WTC11 (cell line): ENCODE data around the gene PPP1R10. TPM values are rescaled to one million over a fixed set of nuclear protein-coding genes. Genes with fewer than 3 reads are reported as not detected.

ENCODE experiments used
- ATAC-seq: fragments of 200-7000 bp; cut with Tn5 transposase; 2 replicates; pipeline ENCODE4 v1.10.0; 2021; ENCODE audit warnings: mild to moderate bottlenecking, moderate library complexity
- CTCF ChIA-PET: fragments of 300-600 bp; sonication (Branson Sonifier 250); formaldehyde crosslinking; loops from one replicate; lab custom pipeline; 2021; ENCODE audit warnings: antibody characterized with exemption; lab: Charles Lee
- POLR2A ChIA-PET: fragments of 350-600 bp; sonication (Branson Sonifier 250); formaldehyde crosslinking; loops from one replicate; lab custom pipeline; 2021; ENCODE audit warnings: antibody characterized with exemption; lab: Charles Lee
- DNase-seq: peaks from one replicate; pipeline ENCODE4 v3.0.0; 2021; ENCODE audit warnings: low spot score
- H3K27ac Mint-ChIP-seq: 2 replicates; pipeline ENCODE4 v1.8.0; 2021; ENCODE audit warnings: mixed read lengths
- H3K27me3 Mint-ChIP-seq: 2 replicates; pipeline ENCODE4 v1.8.0; 2021; ENCODE audit warnings: low read depth, mild to moderate bottlenecking, moderate library complexity, mixed read lengths
- H3K36me3 Mint-ChIP-seq: 2 replicates; pipeline ENCODE4 v1.8.0; 2021; ENCODE audit warnings: mixed read lengths
- H3K4me1 Mint-ChIP-seq: 2 replicates; pipeline ENCODE4 v1.8.0; 2022; ENCODE audit warnings: mixed read lengths
- H3K4me3 Mint-ChIP-seq: 2 replicates; pipeline ENCODE4 v1.8.0; 2021; ENCODE audit warnings: mild to moderate bottlenecking, moderate library complexity, mixed read lengths
- H3K9me3 Mint-ChIP-seq: 2 replicates; pipeline ENCODE4 v1.8.0; 2021; ENCODE audit warnings: mixed read lengths
- CREM ChIP-seq: sonication (generic); formaldehyde crosslinking; IDR thresholded peaks from 2 replicates; pipeline ENCODE4 v1.8.1; 2022; ENCODE audit warnings: mild to moderate bottlenecking, missing genetic modification reagents, moderate library complexity
- EMX1 ChIP-seq: fragments of 250-450 bp; sonication (Bioruptor Pico); IDR thresholded peaks from 2 replicates; pipeline ENCODE4 v1.8.0; 2021; ENCODE audit warnings: mild to moderate bottlenecking
- MXD4 ChIP-seq: fragments of 250-450 bp; sonication (Bioruptor Pico); IDR thresholded peaks from 2 replicates; pipeline ENCODE4 v1.8.0; 2021; ENCODE audit warnings: mild to moderate bottlenecking, moderate library complexity, borderline replicate concordance
- NFYB ChIP-seq: sonication (generic); formaldehyde crosslinking; conservative IDR thresholded peaks from 2 replicates; pipeline ENCODE4 v1.8.0; 2022; ENCODE audit warnings: low read depth, missing genetic modification reagents
- NR1H2 ChIP-seq: sonication (generic); formaldehyde crosslinking; IDR thresholded peaks from 2 replicates; pipeline ENCODE4 v1.9.0; 2021; ENCODE audit warnings: mild to moderate bottlenecking, moderate library complexity, missing genetic modification reagents
- TEAD4 ChIP-seq: sonication (generic); formaldehyde crosslinking; IDR thresholded peaks from 2 replicates; pipeline ENCODE4 v1.8.0; 2022; ENCODE audit warnings: mild to moderate bottlenecking, missing genetic modification reagents
- ZNF263 ChIP-seq: sonication (generic); formaldehyde crosslinking; IDR thresholded peaks from 2 replicates; pipeline ENCODE4 v1.8.1; 2022; ENCODE audit warnings: low read depth, mild to moderate bottlenecking, moderate library complexity, missing genetic modification reagents
- ZNF396 ChIP-seq: fragments of 250-450 bp; sonication (Bioruptor Pico); IDR thresholded peaks from 2 replicates; pipeline ENCODE4 v1.8.0; 2021; ENCODE audit warnings: mild to moderate bottlenecking, moderate library complexity, borderline replicate concordance
- total RNA-seq: library from RNA; stranded (reverse); gene quantifications from 3 replicates; pipeline ENCODE4 v1.2.3, GENCODE V29; 2021
- TF ChIP-seq, protein P1 (sequence below): fragments of 250-450 bp; sonication (Bioruptor Pico); conservative IDR thresholded peaks from 2 replicates; pipeline ENCODE4 v1.9.0; 2021; ENCODE audit warnings: mild to moderate bottlenecking
- TF ChIP-seq, protein P2 (sequence below): sonication (generic); formaldehyde crosslinking; IDR thresholded peaks from 2 replicates; pipeline ENCODE4 v1.8.0; 2022; ENCODE audit warnings: mild to moderate bottlenecking, missing genetic modification reagents
- TF ChIP-seq, protein P3 (sequence below): sonication (generic); formaldehyde crosslinking; IDR thresholded peaks from 2 replicates; pipeline ENCODE4 v1.8.0; 2023; ENCODE audit warnings: missing genetic modification reagents
- TF ChIP-seq, protein P4 (sequence below): sonication (generic); formaldehyde crosslinking; IDR thresholded peaks from 2 replicates; pipeline ENCODE4 v1.8.1; 2023; ENCODE audit warnings: mild to moderate bottlenecking, moderate library complexity, missing genetic modification reagents
- TF ChIP-seq, protein P5 (sequence below): sonication (generic); formaldehyde crosslinking; IDR thresholded peaks from 2 replicates; pipeline ENCODE4 v1.8.1; 2022; ENCODE audit warnings: low read depth, missing genetic modification reagents, borderline replicate concordance

PPP1R10 gene
- total RNA-seq, 1 experiment from 2014 or later = 83.1 TPM

DNA sequence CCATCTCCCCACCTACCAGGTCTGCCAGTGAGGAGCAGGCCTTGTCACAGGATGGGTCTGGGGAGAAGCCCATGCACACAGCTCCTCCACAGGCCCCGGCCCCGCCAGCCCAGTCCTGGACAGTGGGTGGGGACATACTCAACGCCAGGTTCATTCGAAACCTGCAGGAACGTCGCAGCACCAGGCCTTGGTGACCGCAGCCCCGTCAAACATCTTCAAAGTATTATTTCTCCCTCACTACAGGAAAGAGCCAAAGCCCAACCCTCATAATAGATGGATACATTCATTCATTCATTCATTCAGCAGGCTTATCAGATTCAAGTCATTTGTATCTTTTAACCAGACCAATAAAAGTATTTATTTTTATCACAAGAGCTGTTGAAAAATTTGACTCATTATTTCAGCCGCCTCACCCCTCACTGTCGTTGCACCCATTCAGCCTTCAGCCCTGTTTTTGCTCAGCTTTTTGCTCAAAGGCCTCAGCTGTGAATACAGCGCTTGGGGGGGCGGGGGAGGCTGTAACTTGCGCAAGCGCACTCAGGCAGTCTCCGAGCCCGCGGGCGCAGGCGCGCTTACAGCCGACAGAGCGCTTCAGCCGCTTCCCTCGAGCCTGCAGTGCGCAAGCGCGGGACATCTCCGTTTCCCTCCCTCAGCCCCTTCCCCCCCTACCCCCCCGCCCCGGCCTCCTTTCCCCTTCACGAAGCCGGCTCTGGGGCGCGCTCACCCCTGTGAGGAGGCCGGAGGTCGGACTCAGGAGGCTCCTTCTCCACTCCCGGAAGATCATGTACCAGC lies 29.6 kb upstream of the PPP1R10 start, which contains the start of gene C6orf136 (continued):
- TF ChIP-seq, protein P1, sequence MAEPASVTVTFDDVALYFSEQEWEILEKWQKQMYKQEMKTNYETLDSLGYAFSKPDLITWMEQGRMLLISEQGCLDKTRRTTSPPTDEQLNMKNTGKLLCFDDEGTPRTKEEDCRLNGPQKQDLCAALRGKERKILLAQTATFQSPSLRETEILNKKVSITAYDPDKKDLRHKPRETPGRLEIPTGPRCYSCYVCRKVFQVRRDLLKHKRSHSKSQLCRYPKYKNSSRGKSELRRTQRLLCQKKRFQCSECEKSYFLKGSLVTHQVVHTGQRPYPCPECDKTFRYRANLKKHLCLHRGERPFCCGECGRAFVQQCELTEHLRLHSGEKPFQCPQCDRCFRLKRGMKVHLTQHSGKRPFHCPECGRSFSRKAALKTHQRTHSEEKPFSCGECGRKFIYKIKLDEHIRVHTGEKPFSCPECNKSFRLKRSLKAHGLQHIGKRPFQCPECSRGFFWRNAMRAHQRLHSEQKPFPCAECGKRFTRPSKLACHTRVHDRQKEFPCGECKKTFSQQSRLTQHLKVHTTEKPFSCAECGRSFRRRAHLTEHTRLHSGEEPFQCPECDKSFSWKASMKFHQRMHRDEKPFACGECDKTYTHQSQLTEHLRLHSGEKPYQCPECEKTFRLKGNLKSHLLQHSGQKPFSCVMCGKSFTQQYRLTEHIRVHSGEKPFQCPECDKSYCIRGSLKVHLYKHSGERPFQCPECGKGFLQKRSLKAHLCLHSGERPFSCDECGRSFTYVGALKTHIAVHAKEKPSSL = no peak
- no peak for TF ChIP-seq NFYB (CRISPR knock-in tag)
- no peak for TF ChIP-seq TEAD4
- no peak for TF ChIP-seq ZNF263
- TF ChIP-seq, protein P2, sequence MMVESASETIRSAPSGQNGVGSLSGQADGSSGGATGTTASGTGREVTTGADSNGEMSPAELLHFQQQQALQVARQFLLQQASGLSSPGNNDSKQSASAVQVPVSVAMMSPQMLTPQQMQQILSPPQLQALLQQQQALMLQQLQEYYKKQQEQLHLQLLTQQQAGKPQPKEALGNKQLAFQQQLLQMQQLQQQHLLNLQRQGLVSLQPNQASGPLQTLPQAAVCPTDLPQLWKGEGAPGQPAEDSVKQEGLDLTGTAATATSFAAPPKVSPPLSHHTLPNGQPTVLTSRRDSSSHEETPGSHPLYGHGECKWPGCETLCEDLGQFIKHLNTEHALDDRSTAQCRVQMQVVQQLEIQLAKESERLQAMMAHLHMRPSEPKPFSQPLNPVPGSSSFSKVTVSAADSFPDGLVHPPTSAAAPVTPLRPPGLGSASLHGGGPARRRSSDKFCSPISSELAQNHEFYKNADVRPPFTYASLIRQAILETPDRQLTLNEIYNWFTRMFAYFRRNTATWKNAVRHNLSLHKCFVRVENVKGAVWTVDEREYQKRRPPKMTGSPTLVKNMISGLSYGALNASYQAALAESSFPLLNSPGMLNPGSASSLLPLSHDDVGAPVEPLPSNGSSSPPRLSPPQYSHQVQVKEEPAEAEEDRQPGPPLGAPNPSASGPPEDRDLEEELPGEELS (CRISPR knock-in tag) = no peak
- no peak for TF ChIP-seq EMX1 (CRISPR knock-in tag)
- no peak for TF ChIP-seq MXD4

DNA sequence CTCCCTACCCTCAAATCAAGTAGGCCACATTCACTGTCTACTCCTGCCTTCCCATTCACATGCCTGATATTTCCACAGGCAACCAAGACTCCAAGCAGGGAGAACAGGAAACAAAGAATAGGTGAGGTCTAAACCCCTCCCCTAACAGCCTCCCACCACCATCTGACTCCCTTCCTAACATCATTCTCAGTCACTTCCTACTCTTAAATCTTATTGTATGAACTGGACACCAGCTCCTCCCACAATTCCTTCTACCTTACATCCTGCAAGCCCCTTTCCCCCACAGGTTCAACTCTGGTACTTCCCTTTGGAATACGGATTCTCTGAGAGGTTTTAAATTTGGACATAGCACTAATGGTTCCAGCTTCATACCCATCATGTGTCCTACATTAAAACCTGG lies 28.9 kb upstream of the PPP1R10 start:
- ChIA-PET CTCF (interaction anchor here (1.0 to 2.0 kb wide), 4 partner anchors 27 to 441 kb away, joined by 3 to 10 read pairs (median 5); partner anchors contain the start of gene DHX16), POLR2A (interaction anchor here (0.7 to 1.0 kb wide), 3 partner anchors 31 to 71 kb away, joined by 3 to 6 read pairs (median 4); partner anchors contain the start of gene MDC1)
- H3K9me3 Mint-ChIP-seq = no peaks in the 10 kb centered on the region
- no peak for DNase-seq
- peak overlapping the region; percentile 76 for H3K4me3 Mint-ChIP-seq
- peaks cover 24% of the 10 kb centered on the region for H3K36me3 Mint-ChIP-seq
- TF ChIP-seq, protein P3, sequence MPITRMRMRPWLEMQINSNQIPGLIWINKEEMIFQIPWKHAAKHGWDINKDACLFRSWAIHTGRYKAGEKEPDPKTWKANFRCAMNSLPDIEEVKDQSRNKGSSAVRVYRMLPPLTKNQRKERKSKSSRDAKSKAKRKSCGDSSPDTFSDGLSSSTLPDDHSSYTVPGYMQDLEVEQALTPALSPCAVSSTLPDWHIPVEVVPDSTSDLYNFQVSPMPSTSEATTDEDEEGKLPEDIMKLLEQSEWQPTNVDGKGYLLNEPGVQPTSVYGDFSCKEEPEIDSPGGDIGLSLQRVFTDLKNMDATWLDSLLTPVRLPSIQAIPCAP (CRISPR knock-in tag) = no peak
- no peak for TF ChIP-seq ZNF396 (CRISPR knock-in tag)
- TF ChIP-seq, protein P4, sequence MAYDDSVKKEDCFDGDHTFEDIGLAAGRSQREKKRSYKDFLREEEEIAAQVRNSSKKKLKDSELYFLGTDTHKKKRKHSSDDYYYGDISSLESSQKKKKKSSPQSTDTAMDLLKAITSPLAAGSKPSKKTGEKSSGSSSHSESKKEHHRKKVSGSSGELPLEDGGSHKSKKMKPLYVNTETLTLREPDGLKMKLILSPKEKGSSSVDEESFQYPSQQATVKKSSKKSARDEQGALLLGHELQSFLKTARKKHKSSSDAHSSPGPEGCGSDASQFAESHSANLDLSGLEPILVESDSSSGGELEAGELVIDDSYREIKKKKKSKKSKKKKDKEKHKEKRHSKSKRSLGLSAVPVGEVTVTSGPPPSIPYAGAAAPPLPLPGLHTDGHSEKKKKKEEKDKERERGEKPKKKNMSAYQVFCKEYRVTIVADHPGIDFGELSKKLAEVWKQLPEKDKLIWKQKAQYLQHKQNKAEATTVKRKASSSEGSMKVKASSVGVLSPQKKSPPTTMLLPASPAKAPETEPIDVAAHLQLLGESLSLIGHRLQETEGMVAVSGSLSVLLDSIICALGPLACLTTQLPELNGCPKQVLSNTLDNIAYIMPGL = no peak
- no peaks in the 10 kb centered on the region for H3K27me3 Mint-ChIP-seq
- ATAC-seq = no peak
- H3K4me1 Mint-ChIP-seq = peaks cover 21% of the 10 kb centered on the region
- peak overlapping the region; percentile 68 for H3K27ac Mint-ChIP-seq

DNA sequence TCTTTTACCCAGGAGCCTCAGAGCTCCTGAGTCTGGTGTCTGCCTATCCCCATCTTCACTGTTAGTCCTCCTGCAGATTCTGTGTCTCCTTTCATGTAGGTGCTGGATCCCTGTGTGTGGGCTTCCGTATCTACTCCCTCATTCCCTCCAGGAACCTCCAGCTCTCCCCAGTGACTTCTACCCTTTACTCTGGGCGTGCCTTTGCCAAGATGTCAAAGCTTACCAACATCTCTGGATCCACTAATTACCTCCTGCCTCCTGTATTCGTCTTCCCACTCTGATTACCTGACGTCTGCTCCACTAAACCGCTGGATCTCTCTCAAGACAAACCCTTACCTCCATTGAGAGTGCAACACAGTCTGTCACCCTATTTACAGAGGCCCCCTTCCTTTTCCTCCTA lies 27.7 kb upstream of the PPP1R10 start:
- H3K4me1 Mint-ChIP-seq = peaks cover 21% of the 10 kb centered on the region
- TF ChIP-seq CREM (CRISPR knock-in tag) = no peak
- no peak for TF ChIP-seq NR1H2
- TF ChIP-seq, protein P5, sequence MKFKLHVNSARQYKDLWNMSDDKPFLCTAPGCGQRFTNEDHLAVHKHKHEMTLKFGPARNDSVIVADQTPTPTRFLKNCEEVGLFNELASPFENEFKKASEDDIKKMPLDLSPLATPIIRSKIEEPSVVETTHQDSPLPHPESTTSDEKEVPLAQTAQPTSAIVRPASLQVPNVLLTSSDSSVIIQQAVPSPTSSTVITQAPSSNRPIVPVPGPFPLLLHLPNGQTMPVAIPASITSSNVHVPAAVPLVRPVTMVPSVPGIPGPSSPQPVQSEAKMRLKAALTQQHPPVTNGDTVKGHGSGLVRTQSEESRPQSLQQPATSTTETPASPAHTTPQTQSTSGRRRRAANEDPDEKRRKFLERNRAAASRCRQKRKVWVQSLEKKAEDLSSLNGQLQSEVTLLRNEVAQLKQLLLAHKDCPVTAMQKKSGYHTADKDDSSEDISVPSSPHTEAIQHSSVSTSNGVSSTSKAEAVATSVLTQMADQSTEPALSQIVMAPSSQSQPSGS = no peak
- peaks cover 27% of the 10 kb centered on the region for H3K36me3 Mint-ChIP-seq

More for the DNA sequence above, 27.7 kb upstream of the PPP1R10 start:
- DNase-seq (no peak), ATAC-seq (no peak)
- Mint-ChIP-seq H3K4me3 (no peak overlapping the region), H3K9me3 (no peaks in the 10 kb centered on the region), H3K27ac (peak overlapping the region; percentile 52; the same call in 1 of the 2 replicates), H3K27me3 (no peaks in the 10 kb centered on the region)
- CTCF ChIA-PET = interaction anchor here (0.9 to 2.0 kb wide), 2 partner anchors 34 to 86 kb away, joined by 4 to 7 read pairs; no protein-coding TSS in a partner anchor
- POLR2A ChIA-PET = interaction anchor here (0.6 kb wide), 1 partner anchor 9 kb away, joined by 3 read pairs; no protein-coding TSS in a partner anchor
